C1 segment of cervical spinal cord (tissue), 14 donors: ENCODE measurements around the gene MAPK1.
"Not testable (repeated sequence)": the region's sequence is repeated elsewhere in the genome, so short reads cannot be mapped to it uniquely, and the experiment has no call there.

ENCODE experiments used
- DNase-seq, 14 donors: peaks; one replicate each; lab custom pipeline; 2025; lab: John Stamatoyannopoulos, UW

Gene MAPK1

GRCh38 chr22:21848057-21848456 lies 19.4 kb downstream of the MAPK1 start:
- DNase-seq, result not testable (repeated sequence)

GRCh38 chr22:21845558-21846453 lies 21.6 kb downstream of the MAPK1 start:
- no peak for DNase-seq

DNA sequence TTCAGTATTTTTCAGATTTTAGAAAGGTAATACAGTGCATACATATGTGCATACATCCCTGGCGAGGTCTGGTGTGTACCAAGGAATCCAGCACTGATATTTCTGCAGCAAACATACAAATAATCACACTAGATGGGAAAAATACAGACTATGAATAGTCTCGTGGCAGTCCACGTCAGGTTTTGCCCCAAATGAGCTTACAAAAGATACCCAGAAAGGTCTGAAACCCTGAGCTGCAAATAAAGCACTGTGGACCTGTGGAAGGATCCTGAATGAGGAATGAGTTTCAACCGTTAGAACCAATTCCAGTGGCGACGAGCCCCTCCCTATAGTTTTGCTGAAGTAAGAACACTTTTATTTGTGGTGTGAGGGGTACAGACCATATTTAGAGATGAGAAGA lies 24.5 kb downstream of the MAPK1 start:
- no peak for DNase-seq

- no peak for DNase-seq
Measured at GRCh38 chr22:21841422-21841821, 26.0 kb downstream of the MAPK1 start.

GRCh38 chr22:21840236-21840823 lies 27.1 kb downstream of the MAPK1 start:
- no peak for DNase-seq

- no peak for DNase-seq
Measured at GRCh38 chr22:21839765-21840140, 27.7 kb downstream of the MAPK1 start.

GRCh38 chr22:21839104-21839764 lies 28.2 kb downstream of the MAPK1 start:
- DNase-seq, result not testable (repeated sequence)

DNA sequence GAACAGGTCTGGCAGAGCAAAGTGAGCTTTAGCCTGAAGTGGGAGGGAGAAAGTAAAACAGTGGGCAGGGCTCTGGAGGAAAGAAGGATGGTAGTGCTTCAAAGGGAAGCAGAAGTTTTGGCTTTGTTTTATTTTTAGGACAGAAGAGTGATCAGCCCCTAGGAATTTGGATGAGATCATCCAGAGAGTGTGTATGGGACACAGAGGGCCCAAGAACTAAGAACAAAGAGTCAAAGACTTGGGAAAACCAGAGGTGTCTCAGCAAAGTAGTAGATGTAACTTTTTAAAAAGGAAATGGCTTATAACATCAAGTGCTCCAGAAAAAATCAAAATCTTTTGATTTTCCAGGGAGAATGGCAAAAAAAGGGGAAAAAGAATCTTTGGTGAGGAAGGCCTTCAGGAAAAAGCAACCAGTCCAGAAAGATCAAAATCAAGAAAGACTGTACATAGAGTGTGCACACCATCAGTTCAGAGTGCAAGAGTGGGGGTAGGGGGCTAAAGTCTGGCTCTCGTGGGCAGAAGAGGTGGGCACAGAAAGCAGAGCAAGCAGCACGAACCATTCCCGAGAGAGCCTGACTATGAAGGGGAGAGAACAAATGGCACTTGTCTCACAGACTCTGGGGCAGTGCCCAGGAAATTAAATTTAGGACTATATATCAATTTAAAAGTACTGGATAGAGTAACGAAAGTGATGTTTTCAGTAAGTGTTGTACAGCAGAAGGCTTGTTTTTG lies 30.0 kb downstream of the MAPK1 start:
- no peak for DNase-seq

- not testable (repeated sequence) for DNase-seq
Measured at GRCh38 chr22:21836486-21836885, 31.0 kb downstream of the MAPK1 start.

DNA sequence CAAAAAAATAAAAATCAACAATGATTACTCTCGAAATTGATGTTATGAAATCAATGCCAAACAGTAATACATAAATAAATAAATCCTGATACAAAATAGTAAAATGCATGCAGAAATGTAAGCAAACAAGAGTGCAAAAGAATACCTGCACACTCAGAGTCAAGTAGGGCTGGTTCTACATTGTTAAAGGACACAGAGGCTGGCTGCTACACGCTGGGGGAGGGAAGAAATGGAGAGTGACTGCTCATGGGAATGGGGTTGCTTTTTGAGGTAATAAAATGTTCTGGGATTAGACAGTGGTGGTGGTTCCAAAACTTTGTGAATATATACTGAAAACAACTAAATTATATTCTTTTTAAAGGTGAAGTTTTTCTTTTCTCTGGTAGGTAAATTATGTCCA lies 32.1 kb downstream of the MAPK1 start:
- DNase-seq, result no peak

DNA sequence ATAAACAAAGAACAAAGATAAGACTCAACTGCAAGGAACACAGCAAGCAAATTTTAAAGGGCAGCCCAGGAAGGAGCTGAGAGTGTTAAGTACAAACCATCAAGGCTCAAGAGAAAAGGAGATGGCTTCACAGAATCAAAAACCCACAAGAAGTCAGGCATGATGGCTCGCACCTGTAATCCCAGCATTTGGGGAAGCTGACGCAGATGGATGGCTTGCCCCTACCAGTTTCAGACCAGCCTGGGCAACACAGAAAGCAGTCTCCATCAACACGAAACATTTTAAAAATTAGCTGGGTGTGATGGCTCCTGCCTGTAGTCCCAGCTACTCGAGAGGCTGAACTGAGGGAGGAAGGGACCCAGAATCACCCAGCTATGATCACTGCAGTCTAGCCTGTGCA lies 32.6 kb downstream of the MAPK1 start:
- no peak for DNase-seq

DNA sequence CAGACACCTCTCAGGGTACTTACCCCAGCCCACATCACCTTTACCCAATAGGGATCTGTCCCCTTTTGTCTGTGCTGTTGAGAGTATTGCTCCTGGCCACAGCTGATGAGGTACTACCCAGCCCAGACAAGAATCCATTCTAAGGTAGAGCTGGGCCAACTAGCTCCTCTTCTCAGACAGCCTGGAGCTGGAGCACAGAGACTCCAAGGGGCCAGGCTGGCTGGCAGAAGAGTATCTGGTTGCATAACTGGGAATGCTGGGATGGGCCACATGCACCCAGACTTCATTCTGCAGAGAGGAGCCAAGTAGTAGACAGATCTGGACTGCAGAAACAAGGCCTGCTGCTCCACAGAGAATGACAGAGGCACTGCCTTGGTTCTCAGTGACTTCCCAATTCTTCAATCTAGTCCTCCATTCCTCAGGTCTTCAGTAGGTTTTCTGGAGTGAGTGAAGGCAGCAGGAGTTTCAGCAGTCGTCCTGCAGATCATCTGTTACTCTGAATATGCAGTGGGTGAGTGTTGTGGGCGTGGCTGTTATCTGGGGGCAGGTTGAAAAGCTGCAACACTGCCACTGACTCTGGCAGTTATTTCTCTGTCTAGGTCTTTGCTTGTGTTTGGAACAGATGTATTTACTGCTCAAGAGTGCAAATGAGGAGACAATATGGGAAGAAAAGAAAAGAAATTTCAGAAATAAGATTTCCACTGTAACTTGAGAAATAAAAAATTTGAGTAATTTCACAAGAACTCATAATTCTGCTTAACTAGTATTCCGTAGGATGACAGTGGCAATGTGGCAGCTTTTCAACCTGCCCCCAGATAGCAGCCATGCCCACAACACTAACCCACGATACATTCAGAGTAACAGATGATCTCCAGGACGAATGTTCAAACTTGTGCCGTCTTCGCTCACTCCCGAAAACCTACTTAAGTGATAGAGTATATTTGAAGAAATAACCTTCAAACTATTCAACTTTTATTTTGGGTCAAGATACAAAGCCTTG lies 34.9 kb downstream of the MAPK1 start:
- peak in 1 of 14 donors; percentile 16 for DNase-seq

DNA sequence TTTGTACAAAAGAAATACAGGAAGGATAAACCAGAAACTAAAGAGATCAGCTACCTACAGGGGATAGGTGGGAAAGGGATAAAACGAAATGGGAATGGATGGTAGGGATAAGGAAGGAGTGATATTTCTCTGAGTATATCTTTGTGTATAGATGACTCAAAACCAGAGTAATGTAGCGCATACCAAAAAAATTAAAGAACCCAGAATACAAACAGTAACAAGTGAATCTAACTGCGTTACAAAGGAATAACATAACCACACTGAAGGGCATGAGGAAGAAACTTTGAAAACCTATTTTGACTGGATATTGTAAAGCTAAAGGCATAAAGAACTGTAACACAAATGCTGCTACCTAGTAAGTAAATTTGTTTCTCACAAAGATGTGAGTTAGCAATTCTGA lies 37.9 kb downstream of the MAPK1 start:
- DNase-seq, result no peak

- no peak for DNase-seq
Measured at GRCh38 chr22:21828268-21828638, 39.2 kb downstream of the MAPK1 start.

- no peak for DNase-seq
Measured at GRCh38 chr22:21827628-21828267, 39.7 kb downstream of the MAPK1 start.

DNA sequence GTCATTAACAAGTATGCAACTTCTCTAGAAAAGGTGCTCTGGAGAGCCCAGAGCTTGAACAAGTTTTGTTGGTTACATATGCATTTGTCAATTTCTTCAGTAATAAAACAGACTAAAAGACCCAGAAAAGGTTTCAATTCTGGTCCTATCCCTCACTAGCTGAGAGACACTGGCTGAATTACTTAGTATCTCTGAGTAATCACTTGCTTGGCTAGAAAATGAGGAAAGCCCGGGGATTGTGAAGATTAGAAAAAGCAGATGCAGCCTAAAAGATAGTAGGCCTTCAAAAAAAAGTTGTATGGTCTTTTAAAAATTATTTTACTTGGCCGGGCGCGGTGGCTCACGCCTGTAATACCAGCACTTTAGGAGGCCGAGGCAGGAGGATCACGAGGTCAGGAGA lies 41.2 kb downstream of the MAPK1 start:
- DNase-seq, result no peak

GRCh38 chr22:21824962-21825361 lies 42.5 kb downstream of the MAPK1 start:
- DNase-seq, result not testable (repeated sequence)

DNA sequence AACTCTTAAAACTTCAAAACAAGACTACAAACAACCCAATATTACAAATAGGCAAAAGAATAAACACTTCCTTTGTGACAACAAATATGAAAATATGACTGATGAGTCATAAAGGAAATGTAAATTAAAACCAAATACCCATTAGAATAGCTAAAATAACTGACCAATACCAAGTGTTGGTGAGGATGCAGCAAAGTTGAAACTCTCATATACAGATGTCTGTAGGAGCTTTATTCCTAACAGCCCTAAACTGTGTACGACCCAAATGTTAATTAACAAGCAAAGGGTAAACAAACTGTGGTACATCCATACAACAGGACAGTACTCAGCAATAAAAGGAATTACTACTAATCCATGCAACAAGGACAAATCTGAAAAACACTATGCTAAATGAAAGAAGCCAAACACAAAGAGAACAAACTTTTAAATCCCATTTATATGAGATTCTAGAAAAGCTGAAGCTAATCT lies 43.0 kb downstream of the MAPK1 start:
- DNase-seq, result no peak

DNA sequence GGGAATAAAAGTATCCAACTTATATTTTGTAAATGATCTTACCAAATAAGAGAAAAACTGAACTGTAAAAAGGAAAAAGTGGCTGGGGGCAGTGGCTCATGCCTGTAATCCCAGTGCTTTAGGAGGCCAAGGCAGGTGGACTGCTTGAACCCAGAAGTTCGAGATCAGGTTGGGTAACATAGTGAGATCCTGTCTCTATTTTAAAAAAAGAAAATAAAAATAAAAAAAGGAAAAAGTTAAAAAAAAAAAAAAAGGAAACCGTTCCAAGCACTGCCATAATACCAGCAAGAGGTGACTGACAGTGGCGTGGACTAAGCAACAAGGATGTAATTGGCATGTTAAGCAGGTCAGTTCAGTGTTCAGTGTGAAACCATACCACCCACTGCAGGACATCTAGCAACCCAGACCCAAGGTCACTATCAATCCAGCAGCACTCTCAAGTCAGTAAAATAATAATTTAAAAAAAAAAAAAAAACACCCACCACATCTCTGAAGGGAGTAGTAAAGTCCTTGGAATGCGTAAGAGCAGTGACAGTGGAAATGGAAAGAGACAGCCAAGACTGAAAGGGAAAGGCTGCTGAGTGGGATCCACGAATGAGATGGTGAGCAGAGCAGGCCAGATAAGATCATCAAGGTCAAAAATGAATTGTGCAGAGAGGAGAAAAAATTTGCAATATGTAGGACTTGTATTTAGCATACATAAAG lies 43.6 kb downstream of the MAPK1 start:
- DNase-seq, result no peak
